Left hindlimb (tissue), 1 donor: ENCODE results near the gene ST6GAL2.

Experiments
- DNase-seq: peaks from one replicate; pipeline ENCODE4 v3.0.0-alpha.2; 2018

The ST6GAL2 gene

DNA sequence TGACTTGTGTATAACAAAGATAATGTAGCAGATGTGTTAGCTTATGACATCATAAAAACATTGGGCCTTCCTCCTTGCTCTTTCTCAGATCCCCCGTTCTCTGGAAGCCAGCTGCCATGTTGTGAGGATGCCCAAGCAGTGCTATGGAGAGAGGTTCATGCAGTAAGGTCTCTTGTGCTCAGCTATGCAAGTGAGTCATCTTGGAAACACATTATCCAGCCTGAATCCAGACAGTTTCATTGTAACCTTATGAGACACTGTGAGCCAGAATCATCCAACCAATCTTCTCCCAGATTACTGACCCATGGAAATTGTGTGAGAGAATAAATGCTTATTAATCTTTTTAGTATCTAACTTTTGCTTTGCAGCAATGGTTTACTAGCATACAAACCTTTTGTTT lies 60.8 kb downstream of the ST6GAL2 start:
- no peak for DNase-seq

DNA sequence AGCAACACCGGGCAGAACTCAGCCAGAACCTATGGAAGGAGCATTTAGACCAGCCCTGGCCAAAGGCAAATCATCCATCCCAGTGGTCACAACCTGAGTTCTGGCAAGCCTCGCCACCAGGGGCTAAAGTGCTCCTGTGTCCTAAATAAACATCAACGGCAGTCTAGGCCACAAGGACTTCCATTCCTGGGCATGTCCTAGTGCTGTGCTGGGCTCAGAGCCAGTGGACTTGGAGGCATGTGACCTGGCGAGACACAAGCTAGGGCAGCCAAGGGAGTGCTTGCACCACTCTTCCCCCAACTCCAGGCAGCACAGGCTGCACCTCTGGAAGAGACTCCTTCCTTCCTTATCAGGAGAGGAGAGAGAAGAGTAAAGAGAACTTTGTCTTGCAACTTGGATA lies 69.0 kb downstream of the ST6GAL2 start:
- no peak for DNase-seq

- no peak for DNase-seq
Observed at GRCh38 chr2:106812841-106813240, 73.1 kb downstream of the ST6GAL2 start.

GRCh38 chr2:106812383-106812782 lies 73.6 kb downstream of the ST6GAL2 start:
- DNase-seq: peak; percentile 56

GRCh38 chr2:106805716-106806115 lies 80.3 kb downstream of the ST6GAL2 start:
- DNase-seq: no peak

DNA sequence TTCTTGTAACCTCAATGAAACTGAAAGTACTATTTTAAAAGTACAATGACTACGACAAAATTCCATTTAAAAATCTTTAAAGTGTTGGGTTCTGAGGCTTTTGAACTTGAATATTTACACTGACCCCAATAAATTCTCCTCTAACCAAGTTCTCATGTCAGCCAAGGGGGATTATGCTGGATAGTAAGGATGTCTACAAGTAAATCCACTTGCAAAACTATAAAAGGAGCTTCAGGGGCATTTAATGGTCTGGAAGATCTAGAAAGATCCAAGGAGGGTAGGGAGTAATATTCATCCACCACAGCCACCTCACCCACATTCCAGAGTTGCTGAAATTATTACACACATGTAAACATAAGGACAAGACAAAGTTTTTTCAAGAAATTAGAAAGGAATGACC lies 81.8 kb downstream of the ST6GAL2 start:
- DNase-seq: no peak

GRCh38 chr2:106800976-106801655 lies 84.9 kb downstream of the ST6GAL2 start:
- no peak for DNase-seq

DNA sequence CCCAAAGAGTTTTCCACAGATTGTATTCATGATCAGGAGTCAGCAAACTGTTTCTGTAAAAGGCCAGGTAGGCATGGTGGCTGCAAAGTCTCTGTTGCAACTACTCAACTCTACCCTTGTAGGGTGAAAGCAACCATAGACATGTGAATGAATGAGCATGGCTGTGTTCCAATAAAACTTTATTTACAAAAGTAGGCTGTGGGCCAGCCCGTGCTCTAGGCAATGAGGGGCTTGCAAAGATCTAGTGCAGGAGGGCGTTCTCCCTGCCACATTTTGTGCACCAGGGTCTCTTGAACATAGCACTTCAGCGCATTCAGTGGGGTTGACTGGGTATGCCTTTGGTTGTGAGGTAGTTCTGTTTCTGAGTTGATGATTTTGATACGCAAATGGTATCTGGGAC lies 85.8 kb downstream of the ST6GAL2 start:
- DNase-seq: no peak

- no peak for DNase-seq
Observed at GRCh38 chr2:106798826-106799552, 87.0 kb downstream of the ST6GAL2 start.

DNA sequence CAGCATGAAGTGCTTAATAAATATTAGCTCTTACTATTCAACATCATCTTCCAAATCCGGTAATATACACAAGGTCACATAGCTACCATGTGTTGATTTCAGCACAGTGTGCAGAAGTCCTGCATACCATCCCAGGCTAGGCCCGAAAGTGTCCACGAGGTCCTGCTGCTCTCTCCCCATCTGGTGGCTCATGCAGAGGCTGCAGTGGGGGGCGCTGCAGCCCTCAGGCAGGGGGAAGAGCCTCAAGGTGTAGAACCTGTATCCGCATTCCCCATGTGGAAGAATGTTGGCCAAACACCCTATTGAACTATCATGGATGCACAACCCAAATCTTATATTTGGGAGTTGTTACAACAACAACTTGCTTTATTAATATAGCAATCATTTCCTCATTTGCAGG lies 88.5 kb downstream of the ST6GAL2 start:
- no peak for DNase-seq

DNA sequence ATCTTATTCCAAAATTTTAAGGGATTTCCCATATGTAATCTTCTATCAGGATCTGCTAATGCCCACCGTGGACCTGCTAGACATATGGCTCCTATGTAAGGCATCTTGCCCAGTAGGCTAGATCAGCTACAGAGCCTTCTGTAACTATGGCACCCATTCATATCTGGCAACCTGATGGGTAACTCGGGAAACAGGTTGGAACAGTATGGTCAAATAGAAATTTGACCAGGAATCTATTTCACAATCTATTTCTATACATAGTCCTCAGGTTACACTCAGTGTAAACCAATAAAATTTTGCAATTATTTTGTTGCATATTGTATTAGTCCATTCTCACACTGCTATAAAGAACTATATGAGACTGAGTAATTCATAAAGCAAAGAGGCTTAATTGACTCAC lies 93.3 kb downstream of the ST6GAL2 start:
- no peak for DNase-seq

- DNase-seq: no peak
Observed at GRCh38 chr2:106789185-106789584, 96.8 kb downstream of the ST6GAL2 start.

DNA sequence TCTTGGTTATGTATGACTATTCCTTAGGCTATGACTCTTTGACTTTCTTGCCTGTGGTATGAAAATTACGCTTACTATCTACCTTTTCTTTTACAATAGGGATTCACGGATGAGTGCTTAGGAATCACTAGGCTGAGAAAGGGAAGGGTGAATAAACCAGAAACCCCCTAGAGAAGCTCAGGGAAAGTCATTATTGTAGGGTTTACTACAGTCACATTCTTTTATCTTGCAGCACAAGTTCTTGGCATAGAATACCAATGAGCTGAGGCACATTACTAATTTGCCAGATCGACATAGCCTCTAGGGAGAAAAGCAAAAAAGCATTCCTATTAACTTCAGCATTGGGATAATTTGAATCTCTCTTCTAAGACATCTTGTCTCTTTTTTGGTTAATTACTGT lies 103.3 kb downstream of the ST6GAL2 start:
- no peak for DNase-seq

GRCh38 chr2:106781196-106781595 lies 104.8 kb downstream of the ST6GAL2 start:
- no peak for DNase-seq

DNA sequence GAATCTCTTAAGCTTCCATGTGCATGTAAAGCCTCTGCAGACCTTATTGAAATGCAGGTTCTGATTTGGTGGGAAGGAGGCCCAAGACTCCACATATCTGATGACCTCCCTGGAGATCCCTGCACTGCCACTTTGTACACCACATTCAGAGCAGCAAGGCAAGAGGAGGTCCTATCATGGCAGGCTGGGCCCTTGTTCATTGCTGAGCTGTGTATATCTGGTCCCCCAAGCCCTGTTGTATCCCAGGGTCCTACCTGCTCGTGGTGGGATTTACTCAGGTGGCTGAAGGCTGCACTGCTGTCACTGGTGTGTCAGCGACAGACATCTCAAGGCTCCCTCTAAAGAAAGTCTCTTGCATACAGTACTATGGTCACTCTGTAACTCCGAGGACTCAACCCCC lies 114.2 kb downstream of the ST6GAL2 start:
- no peak for DNase-seq

- DNase-seq: no peak
Observed at GRCh38 chr2:106770986-106771385, 115.0 kb downstream of the ST6GAL2 start.

GRCh38 chr2:106764614-106765013 lies 121.4 kb downstream of the ST6GAL2 start:
- DNase-seq: no peak

GRCh38 chr2:106759966-106760365 lies 126.0 kb downstream of the ST6GAL2 start:
- DNase-seq: no peak

DNA sequence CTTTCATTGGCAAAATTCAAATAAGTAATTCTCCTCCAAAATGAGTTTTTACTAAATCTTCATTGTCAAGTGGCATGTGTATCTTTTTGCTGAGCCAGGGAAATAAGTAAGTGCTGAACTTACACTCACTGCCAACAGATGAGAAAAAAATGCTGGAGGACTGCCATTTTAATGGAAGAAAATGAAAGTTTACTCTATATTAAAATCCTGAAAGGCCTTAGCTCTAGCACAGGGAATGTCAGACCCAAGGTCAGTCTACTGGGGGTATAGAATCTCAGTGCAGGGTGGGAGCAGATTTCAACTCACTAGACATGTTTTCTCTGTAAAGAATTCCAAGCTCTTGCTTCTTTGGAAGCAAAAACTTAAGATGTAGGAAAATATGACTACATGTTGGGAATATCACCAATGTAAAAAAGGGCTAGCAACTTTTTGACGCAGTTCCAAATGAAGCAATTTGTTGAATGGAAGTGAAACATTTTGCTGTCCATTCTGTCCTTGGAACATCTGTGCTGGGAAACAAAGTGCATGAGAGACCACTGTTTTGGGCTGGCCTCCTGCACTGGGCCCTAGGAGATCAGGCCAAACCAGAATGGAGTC lies 127.0 kb downstream of the ST6GAL2 start:
- peak; percentile 58 for DNase-seq
